Measurements from ENCODE around the gene PEPD. TPM values are rescaled to one million over a fixed set of nuclear protein-coding genes. Genes with fewer than 3 reads are reported as not detected.

The PEPD gene
- total RNA-seq, 2 donors from 2014 or later: 74.0 to 89.9 TPM

GRCh38 chr19:33561261-33561660 lies 39.7 kb upstream of the PEPD start:
- Histone ChIP-seq H3K9me3 (no peaks in the 10 kb centered on the region), H3K4me1 (replicated peaks) (no peaks in the 10 kb centered on the region), H3K36me3 (no peaks in the 10 kb centered on the region), H3K27ac (no peak overlapping the region), H3K27me3 (replicated peaks; ENCODE audit: insufficient read depth) (peaks cover 3% of the 10 kb centered on the region), H3K4me3 (no peak overlapping the region)
- 63% methylated on average over 6 of the region's 6 CpGs for WGBS
- TF ChIP-seq CTCF (IDR thresholded peaks at IDR 0.05): no peak
- TF ChIP-seq POLR2AphosphoS5 (IDR thresholded peaks at IDR 0.05): no peak
- no peak for TF ChIP-seq POLR2A (IDR thresholded peaks at IDR 0.05)
- intact Hi-C loops (cut with DNase I): no loop called here
- DNase-seq (ENCODE audit: low spot score): no peak

GRCh38 chr19:33559996-33560395 lies 38.4 kb upstream of the PEPD start:
- Histone ChIP-seq H3K4me3 (no peak overlapping the region), H3K27me3 (replicated peaks; ENCODE audit: insufficient read depth) (peaks cover under 1% of the 10 kb centered on the region), H3K4me1 (replicated peaks) (no peaks in the 10 kb centered on the region), H3K9me3 (no peaks in the 10 kb centered on the region), H3K27ac (no peak overlapping the region), H3K36me3 (no peaks in the 10 kb centered on the region)
- 84% methylated on average over 8 of the region's 8 CpGs for WGBS
- DNase-seq (ENCODE audit: low spot score): no peak
- intact Hi-C loops (cut with DNase I): no loop called here
- TF ChIP-seq CTCF (IDR thresholded peaks at IDR 0.05) (no peak), POLR2AphosphoS5 (IDR thresholded peaks at IDR 0.05) (no peak), POLR2A (IDR thresholded peaks at IDR 0.05) (no peak)

GRCh38 chr19:33558856-33559255 lies 37.3 kb upstream of the PEPD start:
- intact Hi-C loops (cut with DNase I): no loop called here
- WGBS: 31% methylated on average over 9 of the region's 9 CpGs
- peak; percentile 24 for DNase-seq (ENCODE audit: low spot score)
- no peak overlapping the region for H3K27ac ChIP-seq
- H3K4me3 ChIP-seq: no peak overlapping the region
- no peak for TF ChIP-seq POLR2AphosphoS5 (IDR thresholded peaks at IDR 0.05)
- no peak for TF ChIP-seq POLR2A (IDR thresholded peaks at IDR 0.05)
- TF ChIP-seq CTCF (IDR thresholded peaks at IDR 0.05): no peak
- no peaks in the 10 kb centered on the region for H3K27me3 ChIP-seq (replicated peaks; ENCODE audit: insufficient read depth)
- no peaks in the 10 kb centered on the region for H3K36me3 ChIP-seq
- H3K4me1 ChIP-seq (replicated peaks): no peaks in the 10 kb centered on the region
- no peaks in the 10 kb centered on the region for H3K9me3 ChIP-seq

- TF ChIP-seq POLR2AphosphoS5 (IDR thresholded peaks at IDR 0.05) (no peak), CTCF (IDR thresholded peaks at IDR 0.05) (no peak), POLR2A (IDR thresholded peaks at IDR 0.05) (no peak)
- intact Hi-C loops (cut with DNase I): no loop called here
- Histone ChIP-seq H3K4me1 (replicated peaks) (no peaks in the 10 kb centered on the region), H3K4me3 (no peak overlapping the region), H3K27ac (no peak overlapping the region), H3K27me3 (replicated peaks; ENCODE audit: insufficient read depth) (no peaks in the 10 kb centered on the region), H3K9me3 (no peaks in the 10 kb centered on the region), H3K36me3 (no peaks in the 10 kb centered on the region)
- DNase-seq (ENCODE audit: low spot score): no peak
- WGBS: 44% methylated on average over 8 of the region's 8 CpGs
These were observed 36.6 kb upstream of the PEPD start for GRCh38 chr19:33558151-33558550.

- no peak overlapping the region for H3K4me3 ChIP-seq
- 56% methylated on average over 13 of the region's 13 CpGs for WGBS
- intact Hi-C loops (cut with DNase I): no loop called here
- H3K9me3 ChIP-seq: no peaks in the 10 kb centered on the region
- no peaks in the 10 kb centered on the region for H3K36me3 ChIP-seq
- H3K27me3 ChIP-seq (replicated peaks; ENCODE audit: insufficient read depth): no peaks in the 10 kb centered on the region
- H3K4me1 ChIP-seq (replicated peaks): no peaks in the 10 kb centered on the region
- no peak overlapping the region for H3K27ac ChIP-seq
- DNase-seq (ENCODE audit: low spot score): no peak
- TF ChIP-seq CTCF (IDR thresholded peaks at IDR 0.05): no peak
- no peak for TF ChIP-seq POLR2AphosphoS5 (IDR thresholded peaks at IDR 0.05)
- TF ChIP-seq POLR2A (IDR thresholded peaks at IDR 0.05): no peak
These were observed 36.1 kb upstream of the PEPD start for GRCh38 chr19:33557720-33558119.
